Testis (tissue), 2 donors: ENCODE results near the gene LBH.

ENCODE experiments used
- CTCF ChIP-seq, 3 experiments: fragments of 450-650 bp in 2 of 3; fragments of 200-600 bp in 1 of 3; sonication (generic) in 1 of 3; IDR thresholded peaks; one replicate each; pipeline ENCODE4 v1.5.1; 2016 to 2019; ENCODE audit warnings: antibody characterized with exemption in 3 of 3, mild to moderate bottlenecking in 2 of 3, moderate library complexity in 1 of 3
- POLR2A ChIP-seq: fragments of 450-650 bp; IDR thresholded peaks from one replicate; pipeline ENCODE4 v1.6.1; 2017; ENCODE audit warnings: antibody characterized with exemption, mild to moderate bottlenecking, moderate library complexity

DNA sequence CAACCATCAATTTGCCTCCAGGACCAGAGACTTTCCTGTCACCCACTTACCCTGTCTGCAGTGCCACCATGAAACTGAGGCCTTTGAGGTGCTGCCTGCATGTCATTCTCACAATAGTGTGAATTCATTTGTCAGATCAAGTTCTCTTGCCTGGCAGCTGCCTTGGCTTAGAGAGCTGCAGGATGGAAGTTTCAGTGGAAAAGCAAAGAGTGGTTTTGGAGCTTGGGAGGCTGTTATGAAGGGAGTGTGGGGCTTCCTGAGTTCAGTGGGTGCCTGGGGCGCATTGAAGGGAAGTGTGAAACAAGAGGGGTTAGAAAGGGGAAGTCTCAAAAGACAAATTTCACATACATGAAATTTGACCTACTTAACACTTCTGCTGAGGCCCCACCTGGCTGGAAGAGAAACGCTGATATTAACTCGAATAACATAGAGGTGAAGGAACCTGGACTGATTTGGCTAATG lies 7.9 kb upstream of the LBH start:
- TF ChIP-seq CTCF (IDR thresholded peaks at IDR 0.05), result no peak
- TF ChIP-seq POLR2A, result no peak
